Measurements from ENCODE around the gene SLU7.

The SLU7 gene

GRCh38 chr5:160399402-160400353, 19.2 kb downstream of the SLU7 start, which contains the start of gene FAM200C:
Gene FAM200C, minus strand, starts transcription at chr5:160400054. Its CDS starts 4,564 bp downstream, at chr5:160395490.
- Histone ChIP-seq H3K4me3 (ENCODE audit: low read length) (peak within 1 kb of the TSS; percentile 79), H3K4me2 (ENCODE audit: low read length) (peak within 1 kb of the TSS; percentile 83), H3K27me3 (ENCODE audit: control insufficient read depth, low read length) (no peaks in the 10 kb centered on the region), H3K79me2 (ENCODE audit: control insufficient read depth, low read length) (peaks cover 50% of the 10 kb centered on the region), H3K4me1 (ENCODE audit: control insufficient read depth, low read length) (peaks cover 17% of the 10 kb centered on the region), H3F3A (ENCODE audit: control insufficient read depth, insufficient read depth) (0 out of 2 replicates have a peak, but pooled peaks cover 11% of the 10 kb centered on the region), H4K20me1 (ENCODE audit: control insufficient read depth, insufficient read depth, low read depth, low read length) (no peaks in the 10 kb centered on the region), H3K9me3 (ENCODE audit: control insufficient read depth, insufficient read depth, low read length) (no peaks in the 10 kb centered on the region), H3K27ac (ENCODE audit: low read depth, low read length) (peak within 1 kb of the TSS; percentile 51), H3K9me2 (replicated peaks; ENCODE audit: control insufficient read depth, low read length) (no peaks in the 10 kb centered on the region), H3K36me3 (ENCODE audit: control insufficient read depth, low read length) (peaks cover 45% of the 10 kb centered on the region)
- TF ChIP-seq EZH2phosphoT487 (IDR thresholded peaks at IDR 0.05; ENCODE audit: borderline replicate concordance, low read length) (no peak), CTCF (IDR thresholded peaks at IDR 0.05; ENCODE audit: low read depth, low read length, poor library complexity, severe bottlenecking) (no peak)

GRCh38 chr5:160398806-160399205, 20.1 kb downstream of the SLU7 start:
- H3K4me3 ChIP-seq (ENCODE audit: low read length): peak overlapping the region; percentile 79
- peaks cover 17% of the 10 kb centered on the region for H3K4me1 ChIP-seq (ENCODE audit: control insufficient read depth, low read length)
- no peaks in the 10 kb centered on the region for H3K27me3 ChIP-seq (ENCODE audit: control insufficient read depth, low read length)
- peak overlapping the region; percentile 83 for H3K4me2 ChIP-seq (ENCODE audit: low read length)
- peaks cover 37% of the 10 kb centered on the region for H3K36me3 ChIP-seq (ENCODE audit: control insufficient read depth, low read length)
- no peaks in the 10 kb centered on the region for H3K9me2 ChIP-seq (replicated peaks; ENCODE audit: control insufficient read depth, low read length)
- H3K79me2 ChIP-seq (ENCODE audit: control insufficient read depth, low read length): peaks cover 50% of the 10 kb centered on the region
- no peaks in the 10 kb centered on the region for H3K9me3 ChIP-seq (ENCODE audit: control insufficient read depth, insufficient read depth, low read length)
- H3F3A ChIP-seq (ENCODE audit: control insufficient read depth, insufficient read depth): 0 out of 2 replicates have a peak, but pooled peaks cover 11% of the 10 kb centered on the region
- no peaks in the 10 kb centered on the region for H4K20me1 ChIP-seq (ENCODE audit: control insufficient read depth, insufficient read depth, low read depth, low read length)
- no peak overlapping the region for H3K27ac ChIP-seq (ENCODE audit: low read depth, low read length)
- TF ChIP-seq EZH2phosphoT487 (IDR thresholded peaks at IDR 0.05; ENCODE audit: borderline replicate concordance, low read length): no peak
- TF ChIP-seq CTCF (IDR thresholded peaks at IDR 0.05; ENCODE audit: low read depth, low read length, poor library complexity, severe bottlenecking): no peak

- peaks cover 28% of the 10 kb centered on the region for H3K36me3 ChIP-seq (ENCODE audit: control insufficient read depth, low read length)
- peak overlapping the region; percentile 4; the same call in 1 of the 2 replicates for H3K4me2 ChIP-seq (ENCODE audit: low read length)
- TF ChIP-seq CTCF (IDR thresholded peaks at IDR 0.05; ENCODE audit: low read depth, low read length, poor library complexity, severe bottlenecking) (no peak), EZH2phosphoT487 (IDR thresholded peaks at IDR 0.05; ENCODE audit: borderline replicate concordance, low read length) (no peak)
- H3K9me3 ChIP-seq (ENCODE audit: control insufficient read depth, insufficient read depth, low read length): no peaks in the 10 kb centered on the region
- H3K4me1 ChIP-seq (ENCODE audit: control insufficient read depth, low read length): peaks cover 17% of the 10 kb centered on the region
- no peak overlapping the region for H3K27ac ChIP-seq (ENCODE audit: low read depth, low read length)
- H3K27me3 ChIP-seq (ENCODE audit: control insufficient read depth, low read length): no peaks in the 10 kb centered on the region
- H4K20me1 ChIP-seq (ENCODE audit: control insufficient read depth, insufficient read depth, low read depth, low read length): no peaks in the 10 kb centered on the region
- no peaks in the 10 kb centered on the region for H3K9me2 ChIP-seq (replicated peaks; ENCODE audit: control insufficient read depth, low read length)
- peaks cover 50% of the 10 kb centered on the region for H3K79me2 ChIP-seq (ENCODE audit: control insufficient read depth, low read length)
- 0 out of 2 replicates have a peak, but pooled peaks cover 11% of the 10 kb centered on the region for H3F3A ChIP-seq (ENCODE audit: control insufficient read depth, insufficient read depth)
- no peak overlapping the region for H3K4me3 ChIP-seq (ENCODE audit: low read length)
These were observed 21.4 kb downstream of the SLU7 start for GRCh38 chr5:160397492-160397891.

Measured in DOHH2 (cell line).